ENCODE data around the gene GDF10.

The GDF10 gene

GRCh38 chr10:47315421-47315820 is 15.4 kb downstream of the GDF10 start:
- no peak for DNase-seq (ENCODE audit: low read depth)

GRCh38 chr10:47316131-47316530 is 16.1 kb downstream of the GDF10 start:
- DNase-seq (ENCODE audit: low read depth) = no peak

- DNase-seq (ENCODE audit: low read depth) = no peak
Observed at GRCh38 chr10:47317251-47317650, 17.3 kb downstream of the GDF10 start.

DNA sequence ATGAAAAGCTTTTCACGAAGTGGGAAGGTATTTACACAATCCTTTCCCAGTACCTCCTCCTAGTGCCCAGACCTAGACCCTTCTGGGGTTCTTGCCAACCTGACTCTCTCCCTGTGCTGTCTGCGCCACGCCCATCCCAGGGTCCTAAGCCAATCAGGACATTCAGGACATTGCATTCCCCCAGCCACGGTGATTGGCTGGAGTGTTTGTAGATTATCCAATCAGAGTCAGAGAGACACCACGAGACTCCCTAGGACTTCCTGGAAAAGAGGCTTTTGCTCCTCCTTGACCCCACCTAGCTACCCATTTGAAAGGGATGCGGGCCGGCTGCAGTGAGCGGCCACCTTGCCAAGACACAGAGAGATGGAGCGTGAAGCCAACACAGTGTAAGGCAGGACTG is 18.7 kb downstream of the GDF10 start:
- DNase-seq (ENCODE audit: low read depth) = no peak

DNA sequence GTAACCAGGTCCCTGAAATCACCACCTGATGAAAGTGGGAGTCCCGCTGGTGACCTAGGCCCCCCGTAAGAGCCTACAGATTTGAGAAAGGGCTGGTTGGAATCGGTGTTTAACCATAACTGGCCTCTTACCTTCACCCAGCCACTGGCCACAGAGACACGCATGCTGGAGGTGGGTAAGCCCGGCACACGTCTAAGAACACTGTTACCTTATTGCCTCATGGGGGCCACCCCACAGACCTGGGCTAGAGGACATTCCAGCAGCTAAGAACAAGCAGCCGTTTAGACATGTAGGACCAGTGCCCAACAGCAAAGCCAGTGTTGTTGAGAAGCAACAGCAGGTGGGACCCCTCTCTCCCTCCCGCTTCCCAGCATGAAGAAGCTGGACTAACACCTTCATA is 19.8 kb downstream of the GDF10 start:
- DNase-seq (ENCODE audit: low read depth) = no peak

GRCh38 chr10:47320812-47321211 is 20.8 kb downstream of the GDF10 start:
- DNase-seq (ENCODE audit: low read depth) = no peak

DNA sequence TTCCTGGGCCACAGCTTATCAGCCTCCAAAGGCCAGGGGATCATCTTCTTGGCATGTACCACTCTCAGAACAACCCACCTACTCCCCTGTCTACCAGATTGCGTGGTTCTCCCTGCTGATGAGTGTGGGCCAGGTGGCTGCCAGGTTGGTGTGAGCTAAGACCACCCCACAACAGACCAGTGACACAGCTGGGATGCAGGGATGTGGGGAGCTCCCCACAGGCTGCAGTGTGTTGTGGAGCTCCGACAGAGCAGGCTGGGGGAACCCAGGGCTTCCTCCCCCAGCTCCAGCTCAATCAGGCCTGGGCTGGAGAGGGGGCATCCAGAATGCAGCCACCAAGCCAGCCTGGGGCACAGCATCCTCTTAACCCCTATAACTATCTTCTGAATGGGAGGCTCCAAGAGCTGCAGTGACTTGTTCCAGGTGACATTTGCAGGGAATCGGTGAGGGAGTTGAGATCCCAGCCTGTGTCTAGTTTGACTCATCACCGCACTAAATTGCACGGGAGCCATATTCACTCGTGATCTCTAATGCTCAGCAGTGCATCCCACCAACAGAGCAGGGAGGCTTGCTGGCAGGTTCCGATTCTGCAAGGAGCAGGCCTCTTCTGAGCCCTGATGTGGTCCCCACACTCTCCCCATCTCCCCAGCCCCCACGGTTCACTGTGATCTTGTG is 21.7 kb downstream of the GDF10 start:
- no peak for DNase-seq (ENCODE audit: low read depth)

DNA sequence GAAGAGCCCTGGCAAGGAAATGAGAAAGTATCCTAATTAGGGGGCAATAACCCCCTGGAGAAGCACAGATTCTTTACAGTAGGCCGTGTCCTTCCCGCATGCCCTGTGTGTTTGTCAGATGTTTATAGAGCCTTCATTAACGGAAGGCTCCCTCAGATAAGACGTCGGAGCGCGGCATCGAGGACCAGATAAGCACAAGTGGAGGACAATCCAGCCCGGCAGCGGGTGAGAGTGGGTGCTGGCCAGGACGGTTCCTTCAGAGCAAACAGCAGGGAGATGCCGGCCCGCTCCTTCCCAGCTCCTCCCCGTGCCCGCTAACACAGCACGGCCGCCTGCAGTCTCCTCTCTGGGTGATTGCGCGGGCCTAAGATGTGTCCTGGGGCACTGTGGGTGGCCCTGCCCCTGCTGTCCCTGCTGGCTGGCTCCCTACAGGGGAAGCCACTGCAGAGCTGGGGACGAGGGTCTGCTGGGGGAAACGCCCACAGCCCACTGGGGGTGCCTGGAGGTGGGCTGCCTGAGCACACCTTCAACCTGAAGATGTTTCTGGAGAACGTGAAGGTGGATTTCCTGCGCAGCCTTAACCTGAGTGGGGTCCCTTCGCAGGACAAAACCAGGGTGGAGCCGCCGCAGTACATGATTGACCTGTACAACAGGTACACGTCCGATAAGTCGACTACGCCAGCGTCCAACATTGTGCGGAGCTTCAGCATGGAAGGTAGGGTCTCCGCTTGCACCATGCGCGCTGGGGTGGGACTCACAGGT is 22.5 kb downstream of the GDF10 start, which contains the start of gene GDF2:
Gene GDF2 (plus strand): TSS at position 155 of the 762 bp plus-strand sequence. CDS start 215 bp downstream, at position 370.
- no peak for DNase-seq (ENCODE audit: low read depth)

DNA sequence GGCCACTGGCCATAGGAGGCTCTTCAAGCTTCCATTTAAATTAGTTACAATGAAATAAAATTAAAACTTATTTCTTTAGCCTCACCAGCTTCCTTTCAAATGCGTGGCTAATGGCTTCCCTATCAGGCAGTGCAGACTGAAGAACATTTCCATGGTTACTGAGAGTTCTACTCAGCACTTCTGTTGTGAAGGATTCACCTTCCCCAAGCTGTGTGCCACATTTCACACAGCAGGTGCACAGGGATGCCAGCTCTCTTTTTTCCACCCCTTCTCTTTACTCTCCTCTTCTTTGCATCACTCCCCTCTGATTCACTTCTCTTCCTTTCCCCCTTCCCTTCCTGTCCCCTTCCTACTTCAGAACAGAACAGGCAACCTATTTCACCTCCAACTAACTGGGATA is 23.1 kb downstream of the GDF10 start:
- DNase-seq (ENCODE audit: low read depth) = no peak

DNA sequence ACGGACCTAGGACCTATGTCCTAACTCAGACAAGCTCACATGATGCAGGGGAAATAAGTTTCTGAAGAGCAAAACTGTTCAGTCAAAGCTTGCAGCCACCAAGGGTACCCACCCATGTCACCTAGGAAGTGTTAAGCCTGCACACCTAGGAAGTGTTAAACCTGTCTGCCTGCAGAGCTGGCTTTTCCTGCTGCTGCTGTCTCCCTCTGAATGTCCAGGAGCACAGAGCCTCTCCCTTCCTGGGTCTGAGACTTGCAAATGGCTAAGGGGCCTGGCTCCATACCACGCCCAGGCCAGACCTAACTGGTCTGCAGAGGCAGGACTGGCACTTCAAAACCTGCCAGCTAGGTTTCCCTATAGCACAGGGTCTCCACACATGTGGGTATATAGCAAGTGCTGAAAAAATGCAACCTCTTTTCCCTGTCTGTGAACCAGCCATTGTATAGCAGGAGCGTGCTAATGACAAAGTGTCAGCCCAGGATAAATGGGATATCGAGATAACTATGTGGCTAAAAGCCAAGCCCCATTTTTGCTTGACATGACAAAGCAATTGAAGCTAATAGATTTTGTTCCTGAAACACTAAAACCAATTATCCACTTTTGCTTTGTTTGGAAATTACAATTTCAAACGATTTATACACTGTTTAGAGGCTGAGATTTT is 23.8 kb downstream of the GDF10 start:
- DNase-seq (ENCODE audit: low read depth) = no peak

GRCh38 chr10:47325303-47326291 is 25.6 kb downstream of the GDF10 start:
- no peak for DNase-seq (ENCODE audit: low read depth)

DNA sequence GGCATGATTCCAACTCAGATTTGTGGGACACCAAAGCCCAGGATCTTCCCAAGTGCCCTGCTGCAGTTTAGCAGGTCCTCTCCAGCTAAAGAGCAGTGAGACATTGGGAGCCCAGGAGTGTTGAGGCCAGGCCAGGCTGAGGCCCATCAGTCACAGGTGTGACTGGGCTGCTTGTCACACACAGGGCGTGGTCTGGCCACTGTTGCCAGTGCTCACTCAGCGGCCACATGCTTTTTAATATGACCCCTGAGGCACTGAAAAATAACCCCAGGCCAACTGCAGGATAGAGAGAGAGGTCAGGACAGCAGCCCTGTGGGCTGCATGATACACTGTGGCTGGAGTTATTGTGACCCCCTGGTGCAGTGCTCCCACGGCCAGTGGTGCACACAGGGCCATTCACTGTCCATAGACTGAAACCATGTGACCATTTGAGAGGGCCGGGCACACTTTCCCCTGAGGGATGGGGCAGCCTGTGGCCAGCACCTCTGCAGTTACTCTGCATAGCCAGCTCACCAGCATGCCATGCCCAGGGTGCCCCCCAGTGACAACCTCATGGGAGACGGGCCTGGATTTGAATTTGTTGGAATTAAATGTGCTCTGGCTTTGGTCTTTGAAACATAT is 26.4 kb downstream of the GDF10 start:
- DNase-seq (ENCODE audit: low read depth) = no peak

- DNase-seq (ENCODE audit: low read depth) = no peak
Observed at GRCh38 chr10:47326927-47327330, 26.9 kb downstream of the GDF10 start.

- DNase-seq (ENCODE audit: low read depth) = no peak
Observed at GRCh38 chr10:47329855-47330254, 29.9 kb downstream of the GDF10 start.

DNA sequence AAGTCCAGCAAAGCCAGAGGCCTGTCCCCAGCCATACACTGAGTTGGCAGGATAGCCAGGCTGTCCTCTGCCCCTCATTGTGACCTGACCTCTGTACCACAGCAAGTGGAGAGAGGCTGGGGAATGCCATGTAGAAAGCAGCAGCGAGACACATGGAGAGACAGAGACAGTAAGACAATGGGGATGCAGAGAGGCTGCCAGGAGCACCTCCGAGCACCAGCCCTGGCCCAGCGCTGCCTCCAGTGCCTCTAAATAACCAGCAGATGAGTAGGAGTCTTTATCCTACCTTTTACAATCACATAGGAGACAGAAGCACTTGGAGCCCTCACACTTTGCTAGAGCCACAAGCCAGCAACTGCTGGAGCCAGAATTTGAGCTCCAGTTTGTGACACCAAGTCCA is 30.4 kb downstream of the GDF10 start:
- no peak for DNase-seq (ENCODE audit: low read depth)

DNA sequence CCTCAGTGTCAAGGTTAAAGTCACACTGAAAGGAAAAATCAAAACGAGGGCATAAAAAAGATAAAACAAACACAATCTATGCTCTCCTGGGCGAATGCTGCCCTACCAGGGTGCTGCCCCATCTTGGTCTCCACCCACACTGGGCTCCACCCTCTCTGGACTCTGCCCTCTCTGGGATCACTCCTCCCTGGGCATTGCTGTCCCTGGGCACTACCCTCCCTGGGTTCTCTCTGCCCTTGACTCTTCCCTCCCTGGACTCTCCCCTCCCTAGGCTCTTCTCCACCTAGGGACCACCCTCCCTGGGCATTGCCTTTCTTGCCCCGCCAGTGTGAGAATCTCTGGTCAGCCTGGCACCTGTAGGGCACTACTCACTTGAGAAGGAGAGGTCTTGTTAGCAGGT is 30.8 kb downstream of the GDF10 start:
- DNase-seq (ENCODE audit: low read depth) = no peak

GRCh38 chr10:47331491-47331890 is 31.5 kb downstream of the GDF10 start:
- DNase-seq (ENCODE audit: low read depth) = no peak

DNA sequence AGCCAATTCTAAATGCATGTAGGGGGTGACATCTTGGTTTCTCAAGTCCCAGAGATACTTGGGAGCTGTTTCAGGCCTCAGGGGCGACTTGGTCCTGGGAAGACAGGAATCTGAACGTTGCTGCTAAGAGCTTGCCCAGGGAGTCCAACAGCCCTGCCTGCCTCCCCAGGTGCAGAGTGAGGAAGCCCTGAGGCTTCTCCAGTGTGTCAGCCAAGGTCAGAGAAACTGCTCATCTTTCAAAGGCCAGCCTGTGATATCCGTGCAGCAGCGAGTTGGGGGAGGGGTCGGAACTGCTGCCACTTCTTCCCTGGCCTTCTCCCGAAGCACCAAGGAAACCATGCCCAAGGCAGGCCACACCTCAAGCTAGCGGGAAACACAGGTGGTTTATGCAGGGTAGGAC is 32.0 kb downstream of the GDF10 start:
- no peak for DNase-seq (ENCODE audit: low read depth)

DNA sequence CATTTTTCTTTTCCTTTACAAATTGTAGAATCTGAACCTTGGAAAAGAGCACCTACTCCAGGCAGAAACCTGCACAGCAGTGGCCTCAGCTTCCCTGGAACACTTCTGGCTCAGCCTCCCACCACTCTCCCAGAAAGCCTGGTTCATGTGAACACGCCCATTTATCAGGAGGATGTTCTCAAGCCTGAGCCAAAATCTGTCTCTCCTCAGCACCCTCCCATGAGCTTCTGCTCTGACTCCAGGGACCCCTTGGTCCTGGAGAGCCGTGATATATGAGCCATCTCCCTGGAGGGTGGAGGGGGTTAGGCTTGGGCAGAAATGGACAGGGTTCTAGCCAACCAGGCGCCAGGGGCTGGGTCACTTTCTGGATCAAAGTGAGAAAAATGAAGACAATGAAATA is 32.4 kb downstream of the GDF10 start:
- DNase-seq (ENCODE audit: low read depth) = no peak

- no peak for DNase-seq (ENCODE audit: low read depth)
Observed at GRCh38 chr10:47332946-47333345, 32.9 kb downstream of the GDF10 start.

DNA sequence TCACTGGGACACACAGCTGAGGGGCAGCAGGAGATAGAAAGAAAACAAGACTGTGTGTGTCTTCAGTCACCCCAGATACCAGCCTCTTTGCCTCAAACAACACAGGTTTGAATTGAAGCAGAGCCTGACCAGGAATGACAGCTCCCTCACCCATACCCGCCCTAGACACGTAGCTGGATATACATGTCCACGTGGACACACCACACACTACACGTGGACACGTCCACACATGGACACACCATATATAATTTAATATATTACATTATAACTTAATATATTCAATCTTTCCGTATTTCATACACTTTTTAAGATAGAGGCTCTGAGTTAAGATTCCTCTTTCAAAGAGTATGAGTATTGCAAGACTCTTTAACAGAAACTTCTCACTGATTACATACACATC is 33.5 kb downstream of the GDF10 start:
- DNase-seq (ENCODE audit: low read depth) = no peak

All from GM04503 (cell line).